Activated naive CD8-positive, alpha-beta T cell treated with anti-CD3 and anti-CD28 coated beads for 36 hours (primary cell): ENCODE results near the gene PHRF1. TPM values are rescaled to one million over a fixed set of nuclear protein-coding genes. Genes with fewer than 3 reads are reported as not detected.

Experiments used
- DNase-seq: peaks from one replicate; pipeline ENCODE4 v3.0.0; 2021
- H3K27ac Mint-ChIP-seq: one replicate; pipeline ENCODE4 v1.8.0; 2022; ENCODE audit warnings: mild to moderate bottlenecking, moderate library complexity, mixed read lengths
- H3K27me3 Mint-ChIP-seq: one replicate; pipeline ENCODE4 v1.8.0; 2022; ENCODE audit warnings: mild to moderate bottlenecking, mixed read lengths
- H3K36me3 Mint-ChIP-seq: one replicate; pipeline ENCODE4 v1.8.0; 2021; ENCODE audit warnings: mild to moderate bottlenecking, mixed read lengths
- H3K4me1 Mint-ChIP-seq: one replicate; pipeline ENCODE4 v1.8.0; 2021; ENCODE audit warnings: mixed read lengths
- H3K4me3 Mint-ChIP-seq: one replicate; pipeline ENCODE4 v1.8.0; 2022; ENCODE audit warnings: mild to moderate bottlenecking, moderate library complexity, mixed read lengths
- H3K9me3 Mint-ChIP-seq: one replicate; pipeline ENCODE4 v1.8.0; 2022; ENCODE audit warnings: mixed read lengths
- total RNA-seq, 2 experiments: library from RNA; stranded (reverse); gene quantifications; one replicate each; pipeline ENCODE4 v1.2.3, GENCODE V29; 2021

Gene PHRF1
- total RNA-seq, 2 experiments from 2014 or later: 42.3 to 44.3 TPM

GRCh38 chr11:560305-561147 is 15.7 kb upstream of the PHRF1 start, which contains the start of the genes LMNTD2 and RASSF7:
LMNTD2 (minus strand) TSS chr11:560738; CDS start chr11:560716, 22 bp downstream.
RASSF7 (plus strand) TSS chr11:560970; CDS start chr11:561769, 799 bp downstream.
- Mint-ChIP-seq H3K4me3 (peak within 1 kb of the TSS; percentile 87), H3K27me3 (peaks cover 5% of the 10 kb centered on the region), H3K4me1 (peaks cover 9% of the 10 kb centered on the region), H3K36me3 (no peaks in the 10 kb centered on the region), H3K27ac (no peak within 1 kb of the TSS), H3K9me3 (no peaks in the 10 kb centered on the region)
- DNase-seq: peak; percentile 96

- Mint-ChIP-seq H3K27ac (no peak overlapping the region), H3K9me3 (no peaks in the 10 kb centered on the region), H3K27me3 (peaks cover 2% of the 10 kb centered on the region), H3K4me3 (peak overlapping the region; percentile 87), H3K36me3 (no peaks in the 10 kb centered on the region), H3K4me1 (peaks cover 9% of the 10 kb centered on the region)
- DNase-seq: no peak
Measured at GRCh38 chr11:561148-562003, 14.9 kb upstream of the PHRF1 start.

DNA sequence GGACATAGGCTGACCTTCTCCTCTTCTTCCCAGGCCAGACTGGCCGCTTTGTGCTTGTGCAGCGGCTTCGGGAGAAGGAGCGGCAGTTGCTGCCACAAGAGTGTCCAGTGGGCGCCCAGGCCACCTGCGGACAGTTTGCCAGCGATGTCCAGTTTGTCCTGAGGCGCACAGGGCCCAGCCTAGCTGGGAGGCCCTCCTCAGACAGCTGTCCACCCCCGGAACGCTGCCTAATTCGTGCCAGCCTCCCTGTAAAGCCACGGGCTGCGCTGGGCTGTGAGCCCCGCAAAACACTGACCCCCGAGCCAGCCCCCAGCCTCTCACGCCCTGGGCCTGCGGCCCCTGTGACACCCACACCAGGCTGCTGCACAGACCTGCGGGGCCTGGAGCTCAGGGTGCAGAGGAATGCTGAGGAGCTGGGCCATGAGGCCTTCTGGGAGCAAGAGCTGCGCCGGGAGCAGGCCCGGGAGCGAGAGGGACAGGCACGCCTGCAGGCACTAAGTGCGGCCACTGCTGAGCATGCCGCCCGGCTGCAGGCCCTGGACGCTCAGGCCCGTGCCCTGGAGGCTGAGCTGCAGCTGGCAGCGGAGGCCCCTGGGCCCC is 14.1 kb upstream of the PHRF1 start:
- H3K27ac Mint-ChIP-seq: no peak overlapping the region
- no peaks in the 10 kb centered on the region for H3K27me3 Mint-ChIP-seq
- H3K4me3 Mint-ChIP-seq: peak overlapping the region; percentile 87
- H3K4me1 Mint-ChIP-seq: peaks cover 9% of the 10 kb centered on the region
- no peaks in the 10 kb centered on the region for H3K36me3 Mint-ChIP-seq
- H3K9me3 Mint-ChIP-seq: no peaks in the 10 kb centered on the region
- DNase-seq: no peak

DNA sequence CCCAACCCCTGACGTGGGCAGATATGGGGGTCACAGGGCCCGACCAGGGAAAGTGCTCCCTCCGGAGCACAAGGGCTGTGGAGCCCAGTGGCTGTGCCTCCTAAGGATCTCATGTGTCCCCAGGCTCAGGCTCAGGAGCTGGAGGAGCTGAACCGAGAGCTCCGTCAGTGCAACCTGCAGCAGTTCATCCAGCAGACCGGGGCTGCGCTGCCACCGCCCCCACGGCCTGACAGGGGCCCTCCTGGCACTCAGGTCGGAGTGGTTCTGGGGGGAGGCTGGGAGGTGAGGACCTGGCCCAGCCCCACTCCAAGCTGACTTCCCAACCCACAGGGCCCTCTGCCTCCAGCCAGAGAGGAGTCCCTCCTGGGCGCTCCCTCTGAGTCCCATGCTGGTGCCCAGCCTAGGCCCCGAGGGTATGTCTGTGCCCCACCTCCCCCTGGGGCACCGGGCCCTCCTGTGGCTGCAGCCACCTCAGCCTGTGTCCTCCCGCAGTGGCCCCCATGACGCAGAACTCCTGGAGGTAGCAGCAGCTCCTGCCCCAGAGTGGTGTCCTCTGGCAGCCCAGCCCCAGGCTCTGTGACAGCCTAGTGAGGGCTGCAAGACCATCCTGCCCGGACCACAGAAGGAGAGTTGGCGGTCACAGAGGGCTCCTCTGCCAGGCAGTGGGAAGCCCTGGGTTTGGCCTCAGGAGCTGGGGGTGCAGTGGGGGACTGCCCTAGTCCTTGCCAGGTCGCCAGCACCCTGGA is 13.0 kb upstream of the PHRF1 start:
- no peak for DNase-seq
- Mint-ChIP-seq H3K9me3 (no peaks in the 10 kb centered on the region), H3K27ac (no peak overlapping the region), H3K4me1 (peaks cover 9% of the 10 kb centered on the region), H3K27me3 (no peaks in the 10 kb centered on the region), H3K4me3 (no peak overlapping the region), H3K36me3 (peaks cover 5% of the 10 kb centered on the region)

- Mint-ChIP-seq H3K36me3 (peaks cover 5% of the 10 kb centered on the region), H3K27ac (no peak overlapping the region), H3K9me3 (no peaks in the 10 kb centered on the region), H3K27me3 (no peaks in the 10 kb centered on the region), H3K4me3 (no peak overlapping the region), H3K4me1 (peaks cover 9% of the 10 kb centered on the region)
- DNase-seq: no peak
Measured at GRCh38 chr11:563812-564578, 12.3 kb upstream of the PHRF1 start.

DNA sequence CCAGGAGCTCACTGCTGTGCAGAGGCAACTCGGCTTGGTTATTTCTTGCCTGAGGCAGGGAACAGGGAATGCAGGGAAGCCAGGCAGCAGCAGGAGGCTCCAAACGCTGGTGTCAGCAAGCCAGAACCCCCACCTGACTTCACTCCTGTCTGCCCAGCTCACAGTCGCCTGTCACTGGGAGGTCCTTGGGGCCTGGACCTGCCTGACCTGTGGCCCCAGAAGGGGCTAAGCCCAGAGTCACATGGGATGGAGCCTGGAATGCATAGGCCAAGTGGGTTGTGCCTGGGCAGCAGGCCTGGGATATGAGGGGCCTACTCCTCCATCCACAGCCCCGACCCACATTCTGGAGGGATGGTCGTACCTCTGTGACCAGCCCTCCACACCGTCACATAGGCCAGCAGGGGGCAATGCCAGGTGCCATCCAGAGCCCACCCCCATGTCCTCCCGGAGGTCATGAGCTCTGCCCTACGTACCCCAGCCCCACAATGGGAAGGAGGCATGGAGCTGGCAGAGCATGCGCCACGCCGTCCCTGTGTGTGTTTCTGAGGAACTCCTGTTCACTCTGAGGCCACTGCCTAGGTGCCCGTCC is 10.3 kb upstream of the PHRF1 start:
- H3K27ac Mint-ChIP-seq: no peak overlapping the region
- DNase-seq: no peak
- peaks cover 5% of the 10 kb centered on the region for H3K36me3 Mint-ChIP-seq
- H3K9me3 Mint-ChIP-seq: no peaks in the 10 kb centered on the region
- peaks cover 4% of the 10 kb centered on the region for H3K4me1 Mint-ChIP-seq
- no peaks in the 10 kb centered on the region for H3K27me3 Mint-ChIP-seq
- H3K4me3 Mint-ChIP-seq: no peak overlapping the region

GRCh38 chr11:567011-567628 is 9.2 kb upstream of the PHRF1 start:
- peak overlapping the region; percentile 88 for H3K4me3 Mint-ChIP-seq
- peaks cover 5% of the 10 kb centered on the region for H3K36me3 Mint-ChIP-seq
- H3K27me3 Mint-ChIP-seq: no peaks in the 10 kb centered on the region
- H3K9me3 Mint-ChIP-seq: no peaks in the 10 kb centered on the region
- no peaks in the 10 kb centered on the region for H3K4me1 Mint-ChIP-seq
- no peak for DNase-seq
- no peak overlapping the region for H3K27ac Mint-ChIP-seq

GRCh38 chr11:567629-568292 is 8.5 kb upstream of the PHRF1 start:
- Mint-ChIP-seq H3K4me3 (peak overlapping the region; percentile 88), H3K27me3 (no peaks in the 10 kb centered on the region), H3K36me3 (peaks cover 5% of the 10 kb centered on the region), H3K9me3 (no peaks in the 10 kb centered on the region), H3K27ac (no peak overlapping the region), H3K4me1 (no peaks in the 10 kb centered on the region)
- no peak for DNase-seq

DNA sequence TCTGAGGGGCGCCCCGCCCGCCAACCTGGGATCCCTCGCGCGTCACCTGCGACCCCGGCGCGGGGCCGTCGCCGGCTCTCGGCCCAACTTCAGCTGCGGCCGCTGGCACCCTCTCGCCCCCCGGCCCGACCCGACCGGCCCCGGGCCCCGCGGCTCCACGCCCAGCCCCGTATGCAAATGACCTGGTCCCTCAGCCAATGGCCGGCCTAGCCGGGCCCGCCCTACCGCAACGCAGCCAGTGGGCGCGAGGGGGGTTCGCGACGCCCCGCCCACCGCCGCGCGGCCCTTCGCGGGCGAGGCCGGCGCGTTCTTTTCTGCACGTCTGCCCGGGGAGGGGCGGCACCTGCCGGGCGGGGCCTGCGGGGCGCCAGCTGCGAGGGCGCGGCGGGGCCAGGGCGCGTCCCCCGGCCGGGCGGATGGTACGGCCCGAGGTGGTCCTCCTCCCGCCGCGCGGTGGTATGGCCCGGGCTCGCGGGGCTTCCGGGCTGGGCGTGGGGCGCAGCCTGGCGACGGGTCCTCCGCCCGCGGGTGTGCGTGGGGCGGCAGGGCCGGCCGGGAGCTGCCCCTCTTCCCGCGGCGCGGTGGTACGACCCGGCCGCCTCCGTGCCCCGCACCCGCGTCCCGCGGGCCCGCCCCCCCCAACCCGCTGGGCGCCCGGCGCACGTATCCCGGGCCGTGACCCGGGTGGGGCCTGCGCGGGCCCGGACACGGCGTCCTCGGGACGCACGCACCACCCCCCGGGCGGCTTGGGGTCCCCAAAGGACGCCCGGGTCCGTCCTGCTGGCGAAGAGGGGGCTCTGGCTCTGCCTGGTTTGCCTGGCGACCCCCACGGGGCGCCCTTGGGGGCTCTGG is 7.7 kb upstream of the PHRF1 start:
- H3K27me3 Mint-ChIP-seq: no peaks in the 10 kb centered on the region
- peak overlapping the region; percentile 65 for H3K27ac Mint-ChIP-seq
- H3K36me3 Mint-ChIP-seq: peaks cover 5% of the 10 kb centered on the region
- H3K4me3 Mint-ChIP-seq: peak overlapping the region; percentile 79
- no peaks in the 10 kb centered on the region for H3K9me3 Mint-ChIP-seq
- no peaks in the 10 kb centered on the region for H3K4me1 Mint-ChIP-seq
- peak; percentile 99 for DNase-seq

- Mint-ChIP-seq H3K4me1 (peaks cover 4% of the 10 kb centered on the region), H3K27ac (peak overlapping the region; percentile 65), H3K4me3 (peak overlapping the region; percentile 79), H3K36me3 (peaks cover 5% of the 10 kb centered on the region), H3K27me3 (peaks cover 2% of the 10 kb centered on the region), H3K9me3 (no peaks in the 10 kb centered on the region)
- DNase-seq: no peak
Measured at GRCh38 chr11:569158-569885, 6.9 kb upstream of the PHRF1 start.

- Mint-ChIP-seq H3K27me3 (peaks cover 12% of the 10 kb centered on the region), H3K9me3 (no peaks in the 10 kb centered on the region), H3K4me1 (peaks cover 13% of the 10 kb centered on the region), H3K27ac (no peak overlapping the region), H3K36me3 (peaks cover 5% of the 10 kb centered on the region), H3K4me3 (no peak overlapping the region)
- DNase-seq: no peak
Measured at GRCh38 chr11:571802-572185, 4.5 kb upstream of the PHRF1 start.
